D721Med (cell line): Measurements from ENCODE around the gene PPFIBP2.
A peak's percentile ranks its signal among the peaks of the same experiment; 100 is the strongest.

Experiments used
- DNase-seq: peaks from one replicate; pipeline ENCODE4 v3.0.0; 2011; ENCODE audit warnings: low spot score; ENCODE audit not compliant: insufficient read length
- FAIRE-seq: peaks from 2 replicates; lab custom pipeline; 2011; peaks lifted over from hg19 to GRCh38; lab: Jason Lieb, UNC
- TF ChIP-seq, protein P1 (sequence below): IDR thresholded peaks from 2 replicates; pipeline ENCODE4 v1.5.1; 2012; ENCODE audit warnings: mild to moderate bottlenecking, control low read depth; ENCODE audit not compliant: insufficient read depth; ENCODE audit errors: missing control alignments

Gene PPFIBP2

DNA sequence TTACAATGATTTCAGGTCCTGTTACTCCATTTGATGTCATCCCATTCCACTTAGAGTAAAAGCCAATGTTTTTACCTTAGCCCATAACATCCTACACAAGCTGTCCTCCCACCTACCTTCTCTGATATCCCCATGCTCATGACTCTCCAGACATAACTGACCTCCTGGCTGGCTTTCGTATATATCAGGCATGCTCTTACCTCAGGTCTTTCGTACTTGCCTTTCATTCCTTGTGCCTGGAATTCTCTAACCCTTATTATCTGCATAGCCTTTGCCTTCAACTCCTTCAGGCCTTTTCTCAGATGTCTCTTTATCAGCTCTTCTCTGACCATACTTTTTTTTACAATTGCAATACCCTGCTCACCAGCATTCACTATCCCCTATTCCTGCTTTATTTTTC, 169.8 kb downstream of the PPFIBP2 start:
- TF ChIP-seq, protein P1, sequence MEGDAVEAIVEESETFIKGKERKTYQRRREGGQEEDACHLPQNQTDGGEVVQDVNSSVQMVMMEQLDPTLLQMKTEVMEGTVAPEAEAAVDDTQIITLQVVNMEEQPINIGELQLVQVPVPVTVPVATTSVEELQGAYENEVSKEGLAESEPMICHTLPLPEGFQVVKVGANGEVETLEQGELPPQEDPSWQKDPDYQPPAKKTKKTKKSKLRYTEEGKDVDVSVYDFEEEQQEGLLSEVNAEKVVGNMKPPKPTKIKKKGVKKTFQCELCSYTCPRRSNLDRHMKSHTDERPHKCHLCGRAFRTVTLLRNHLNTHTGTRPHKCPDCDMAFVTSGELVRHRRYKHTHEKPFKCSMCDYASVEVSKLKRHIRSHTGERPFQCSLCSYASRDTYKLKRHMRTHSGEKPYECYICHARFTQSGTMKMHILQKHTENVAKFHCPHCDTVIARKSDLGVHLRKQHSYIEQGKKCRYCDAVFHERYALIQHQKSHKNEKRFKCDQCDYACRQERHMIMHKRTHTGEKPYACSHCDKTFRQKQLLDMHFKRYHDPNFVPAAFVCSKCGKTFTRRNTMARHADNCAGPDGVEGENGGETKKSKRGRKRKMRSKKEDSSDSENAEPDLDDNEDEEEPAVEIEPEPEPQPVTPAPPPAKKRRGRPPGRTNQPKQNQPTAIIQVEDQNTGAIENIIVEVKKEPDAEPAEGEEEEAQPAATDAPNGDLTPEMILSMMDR = no peak
- FAIRE-seq (no peak), DNase-seq (no peak)

GRCh38 chr11:7686761-7687160, 173.0 kb downstream of the PPFIBP2 start:
- TF ChIP-seq, protein P1 = no peak

DNA sequence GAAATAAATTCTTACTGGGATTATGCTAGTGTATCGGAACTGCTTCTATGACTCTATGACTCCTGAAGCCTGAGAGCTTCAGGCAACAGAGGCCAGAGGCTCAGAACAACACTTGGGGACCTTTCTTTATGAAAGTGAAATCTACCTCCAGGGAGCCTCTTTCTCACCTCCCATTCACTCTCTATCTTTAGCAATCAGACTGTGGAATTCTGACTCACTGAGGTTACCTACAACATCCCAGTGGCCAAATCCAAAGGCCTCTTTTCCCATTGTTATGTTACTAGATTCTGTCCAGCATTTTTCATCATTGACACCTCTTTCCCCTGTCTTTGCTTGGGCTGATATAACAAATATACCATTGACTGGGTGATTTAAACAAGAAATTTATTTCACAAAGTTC, 173.6 kb downstream of the PPFIBP2 start:
- DNase-seq = no peak
- TF ChIP-seq, protein P1 = no peak
- FAIRE-seq = no peak

More at GRCh38 chr11:7686761-7687160, 173.0 kb downstream of the PPFIBP2 start:
- FAIRE-seq (no peak), DNase-seq (no peak)

- no peak for DNase-seq
- TF ChIP-seq, protein P1 = peak; percentile 49
- no peak for FAIRE-seq
Observed at GRCh38 chr11:7688238-7688826, 174.5 kb downstream of the PPFIBP2 start.

DNA sequence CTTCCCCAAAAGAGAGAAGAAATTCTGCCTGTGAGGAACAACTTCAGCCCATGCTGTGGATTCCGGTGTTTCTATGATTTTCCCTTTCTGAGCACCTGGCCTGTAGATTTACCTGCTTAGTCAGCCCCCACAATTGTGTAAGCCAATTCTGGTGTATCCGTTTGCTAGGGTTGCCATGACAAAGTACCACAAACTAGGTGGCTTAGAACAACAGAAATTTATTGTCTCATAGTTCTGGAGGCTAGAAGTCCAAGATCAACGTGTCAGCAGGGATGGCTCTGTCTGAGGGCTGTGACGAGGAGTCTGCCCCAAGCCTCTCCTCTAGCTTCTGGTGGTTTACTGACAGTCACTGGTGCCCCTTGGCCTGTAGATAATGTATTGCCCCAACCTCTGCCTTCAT, 175.4 kb downstream of the PPFIBP2 start:
- no peak for DNase-seq
- TF ChIP-seq, protein P1 = no peak
- FAIRE-seq = no peak

- DNase-seq = no peak
- TF ChIP-seq, protein P1 = no peak
- no peak for FAIRE-seq
Observed at GRCh38 chr11:7690648-7691047, 176.8 kb downstream of the PPFIBP2 start.

DNA sequence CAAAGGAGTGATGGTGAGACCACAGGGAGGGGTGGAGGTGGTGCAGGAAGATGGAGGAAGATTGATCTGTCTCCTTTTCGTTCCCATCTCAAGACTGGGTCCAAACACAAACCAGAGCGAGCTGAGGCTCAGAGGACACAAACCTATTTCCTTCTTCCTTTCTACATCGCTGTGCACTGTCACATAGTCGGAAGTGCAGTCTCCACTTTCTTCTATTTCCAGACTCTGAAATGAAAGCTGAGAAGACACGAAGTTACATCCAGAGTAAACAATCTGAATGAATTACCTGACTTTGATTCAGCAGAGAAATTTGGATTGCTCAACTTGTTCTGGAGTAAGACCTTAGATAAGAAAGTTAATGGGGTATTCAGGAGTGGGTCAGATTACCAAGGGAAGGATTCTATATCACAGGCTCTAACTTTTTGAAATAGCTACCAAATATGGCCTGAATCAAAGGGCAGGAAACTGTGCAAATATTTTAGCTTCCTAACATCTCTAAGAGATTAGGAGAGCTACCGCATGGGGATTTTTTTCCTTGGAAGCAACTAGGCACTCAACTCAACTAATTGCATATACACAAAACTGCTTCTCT, 178.1 kb downstream of the PPFIBP2 start:
- FAIRE-seq (no peak), DNase-seq (no peak)

More for the DNA sequence above, 178.1 kb downstream of the PPFIBP2 start:
- TF ChIP-seq, protein P1 = no peak
